Prostate gland (tissue), 2 donors: ENCODE results near the gene UTP25.

Experiments
- POLR2A ChIP-seq: fragments of 450-650 bp; IDR thresholded peaks from one replicate; pipeline ENCODE4 v1.6.1; 2016; ENCODE audit warnings: antibody characterized with exemption, mild to moderate bottlenecking
- TF ChIP-seq, protein P1 (sequence below), 4 experiments: fragments of 200-600 bp in 2 of 4; fragments of 450-650 bp in 2 of 4; sonication (generic) in 2 of 4; IDR thresholded peaks; 1 replicate in 3 of 4; 2 replicates in 1 of 4; pipeline ENCODE4 v1.5.1; 2016 to 2019; ENCODE audit warnings: antibody characterized with exemption in 4 of 4, mild to moderate bottlenecking in 2 of 4, moderate library complexity in 2 of 4

GRCh38 chr1:209899948-209900347 is 72.2 kb downstream of the UTP25 start:
- TF ChIP-seq, protein P1, sequence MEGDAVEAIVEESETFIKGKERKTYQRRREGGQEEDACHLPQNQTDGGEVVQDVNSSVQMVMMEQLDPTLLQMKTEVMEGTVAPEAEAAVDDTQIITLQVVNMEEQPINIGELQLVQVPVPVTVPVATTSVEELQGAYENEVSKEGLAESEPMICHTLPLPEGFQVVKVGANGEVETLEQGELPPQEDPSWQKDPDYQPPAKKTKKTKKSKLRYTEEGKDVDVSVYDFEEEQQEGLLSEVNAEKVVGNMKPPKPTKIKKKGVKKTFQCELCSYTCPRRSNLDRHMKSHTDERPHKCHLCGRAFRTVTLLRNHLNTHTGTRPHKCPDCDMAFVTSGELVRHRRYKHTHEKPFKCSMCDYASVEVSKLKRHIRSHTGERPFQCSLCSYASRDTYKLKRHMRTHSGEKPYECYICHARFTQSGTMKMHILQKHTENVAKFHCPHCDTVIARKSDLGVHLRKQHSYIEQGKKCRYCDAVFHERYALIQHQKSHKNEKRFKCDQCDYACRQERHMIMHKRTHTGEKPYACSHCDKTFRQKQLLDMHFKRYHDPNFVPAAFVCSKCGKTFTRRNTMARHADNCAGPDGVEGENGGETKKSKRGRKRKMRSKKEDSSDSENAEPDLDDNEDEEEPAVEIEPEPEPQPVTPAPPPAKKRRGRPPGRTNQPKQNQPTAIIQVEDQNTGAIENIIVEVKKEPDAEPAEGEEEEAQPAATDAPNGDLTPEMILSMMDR (IDR thresholded peaks at IDR 0.05): no peak
- TF ChIP-seq POLR2A: no peak
